NT2/D1 (cell line): Measurements from ENCODE around the gene CEP89.

ENCODE experiments used
- DNase-seq: peaks from one replicate; pipeline ENCODE4 v3.0.0-alpha.2; 2011; ENCODE audit warnings: low read depth, low spot score
- H3K27me3 ChIP-seq: 2 replicates; pipeline ENCODE4 v1.6.0; 2011; ENCODE audit warnings: mild to moderate bottlenecking; ENCODE audit not compliant: insufficient read length, insufficient read depth
- H3K36me3 ChIP-seq: 2 replicates; pipeline ENCODE4 v1.6.1; 2011; ENCODE audit warnings: mild to moderate bottlenecking, low read length, mixed read lengths; ENCODE audit not compliant: insufficient read depth, insufficient read length
- H3K4me1 ChIP-seq: 2 replicates; pipeline ENCODE4 v1.5.1; 2011; ENCODE audit not compliant: insufficient read depth, insufficient read length
- H3K4me3 ChIP-seq: 2 replicates; pipeline ENCODE4 v1.5.1; 2011; ENCODE audit warnings: low read depth; ENCODE audit not compliant: insufficient read length
- H3K9ac ChIP-seq: 2 replicates; pipeline ENCODE4 v1.6.0; 2011; ENCODE audit warnings: low read depth; ENCODE audit not compliant: insufficient read length
- H3K9me3 ChIP-seq: 2 replicates; pipeline ENCODE4 v1.5.1; 2011; ENCODE audit warnings: mild to moderate bottlenecking, low read length; ENCODE audit not compliant: insufficient read depth
- SUZ12 ChIP-seq: IDR thresholded peaks from 2 replicates; pipeline ENCODE4 v1.6.1; 2011; ENCODE audit not compliant: insufficient read length, insufficient read depth; ENCODE audit errors: extremely low read depth
- YY1 ChIP-seq: IDR thresholded peaks from 2 replicates; pipeline ENCODE4 v1.6.1; 2011; ENCODE audit not compliant: insufficient read length, insufficient read depth
- ZNF274 ChIP-seq: IDR thresholded peaks from 2 replicates; pipeline ENCODE4 v1.6.1; 2011; ENCODE audit warnings: mild to moderate bottlenecking, low read depth, low read length

The CEP89 gene

DNA sequence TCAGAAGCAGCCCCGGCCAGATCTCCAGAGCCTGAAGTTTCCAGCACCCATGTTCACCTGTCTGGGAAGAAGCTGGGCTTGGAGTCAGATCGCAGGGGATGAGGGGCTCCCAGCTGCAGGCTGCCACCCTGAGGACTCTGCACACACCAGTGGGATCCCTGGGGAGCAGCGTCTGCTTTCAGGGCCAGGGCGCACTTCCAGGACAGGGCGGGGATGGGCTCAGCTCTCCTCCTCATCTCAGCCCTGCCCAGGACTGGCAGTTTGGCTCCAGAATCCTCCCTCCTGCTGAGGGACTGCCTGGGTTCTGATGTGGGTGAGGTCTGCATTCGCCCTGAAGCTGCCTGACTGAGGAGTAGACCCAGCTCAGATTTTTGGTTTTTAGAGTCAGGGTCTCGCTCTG is 105.7 kb downstream of the CEP89 start:
- Histone ChIP-seq H3K4me1 (peaks cover 6% of the 10 kb centered on the region), H3K27me3 (no peaks in the 10 kb centered on the region), H3K36me3 (no peaks in the 10 kb centered on the region), H3K4me3 (no peak overlapping the region), H3K9ac (no peak overlapping the region), H3K9me3 (no peaks in the 10 kb centered on the region)
- no peak for DNase-seq
- TF ChIP-seq YY1 (no peak), SUZ12 (no peak), ZNF274 (no peak)

DNA sequence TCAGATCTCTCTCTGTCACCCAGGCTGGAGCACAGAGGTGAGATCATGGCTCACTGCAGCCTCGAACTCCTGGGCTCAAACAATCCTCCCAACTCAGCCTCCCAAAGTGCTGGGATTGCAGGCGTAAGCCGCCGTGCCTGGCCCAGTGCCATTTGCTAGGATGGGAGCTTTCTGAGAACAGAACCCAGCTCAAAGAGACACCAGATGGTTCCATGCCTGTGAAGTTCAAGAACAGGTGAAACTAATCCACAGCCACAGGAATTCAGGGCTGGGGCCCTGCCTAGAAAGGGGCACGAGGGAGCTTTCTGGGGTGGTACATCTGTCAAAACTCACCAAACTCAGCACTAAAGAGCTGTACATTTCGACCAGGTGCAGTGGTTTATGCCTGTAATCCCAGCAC is 106.4 kb downstream of the CEP89 start:
- Histone ChIP-seq H3K9ac (no peak overlapping the region), H3K9me3 (no peaks in the 10 kb centered on the region), H3K27me3 (no peaks in the 10 kb centered on the region), H3K36me3 (no peaks in the 10 kb centered on the region), H3K4me1 (peaks cover 6% of the 10 kb centered on the region), H3K4me3 (no peak overlapping the region)
- no peak for DNase-seq
- TF ChIP-seq ZNF274 (no peak), SUZ12 (no peak), YY1 (no peak)

DNA sequence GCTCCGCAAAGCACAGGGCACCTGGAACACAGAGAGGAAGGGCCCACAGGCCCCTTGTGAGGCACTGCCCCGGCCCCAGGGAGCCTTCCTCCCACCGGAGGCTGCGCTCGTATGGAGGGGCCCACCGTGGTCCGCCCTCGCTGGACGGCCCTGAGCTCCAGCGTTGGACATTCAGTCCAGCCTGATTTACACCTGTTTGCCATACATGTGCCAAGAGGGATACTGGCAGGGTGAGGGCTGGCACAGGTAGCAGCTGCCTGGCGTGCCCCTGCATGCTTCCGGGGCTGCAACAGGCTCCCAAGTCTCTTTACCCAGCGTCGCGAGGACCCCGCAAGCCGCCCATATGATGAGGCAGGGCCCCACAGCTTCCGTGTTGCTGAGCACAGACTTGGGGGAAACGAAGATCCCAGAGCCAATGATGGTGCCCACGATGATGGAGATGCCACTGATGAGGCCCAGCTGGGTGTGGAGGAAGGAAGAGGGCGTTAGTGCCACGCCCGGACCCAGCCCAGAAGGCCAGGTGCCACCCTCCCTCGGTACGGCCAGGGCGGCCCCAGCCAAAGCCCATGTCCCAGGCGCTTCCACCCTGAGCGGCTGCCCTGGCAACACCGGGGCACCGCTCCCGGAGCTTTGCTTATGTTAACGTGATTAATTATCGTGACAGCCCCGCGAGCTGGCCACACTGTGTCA is 107.3 kb downstream of the CEP89 start:
- Histone ChIP-seq H3K9ac (no peak overlapping the region), H3K4me3 (no peak overlapping the region), H3K27me3 (no peaks in the 10 kb centered on the region), H3K9me3 (no peaks in the 10 kb centered on the region), H3K4me1 (peaks cover 6% of the 10 kb centered on the region), H3K36me3 (no peaks in the 10 kb centered on the region)
- no peak for TF ChIP-seq SUZ12
- TF ChIP-seq ZNF274: no peak
- no peak for TF ChIP-seq YY1
- DNase-seq: no peak

- H3K27me3 ChIP-seq: no peaks in the 10 kb centered on the region
- no peaks in the 10 kb centered on the region for H3K9me3 ChIP-seq
- no peak overlapping the region for H3K9ac ChIP-seq
- H3K4me1 ChIP-seq: peaks cover 6% of the 10 kb centered on the region
- no peak for DNase-seq
- H3K36me3 ChIP-seq: no peaks in the 10 kb centered on the region
- TF ChIP-seq YY1 (no peak), ZNF274 (no peak), SUZ12 (no peak)
- H3K4me3 ChIP-seq: no peak overlapping the region
These were observed 107.9 kb downstream of the CEP89 start for GRCh38 chr19:32863841-32864240.

DNA sequence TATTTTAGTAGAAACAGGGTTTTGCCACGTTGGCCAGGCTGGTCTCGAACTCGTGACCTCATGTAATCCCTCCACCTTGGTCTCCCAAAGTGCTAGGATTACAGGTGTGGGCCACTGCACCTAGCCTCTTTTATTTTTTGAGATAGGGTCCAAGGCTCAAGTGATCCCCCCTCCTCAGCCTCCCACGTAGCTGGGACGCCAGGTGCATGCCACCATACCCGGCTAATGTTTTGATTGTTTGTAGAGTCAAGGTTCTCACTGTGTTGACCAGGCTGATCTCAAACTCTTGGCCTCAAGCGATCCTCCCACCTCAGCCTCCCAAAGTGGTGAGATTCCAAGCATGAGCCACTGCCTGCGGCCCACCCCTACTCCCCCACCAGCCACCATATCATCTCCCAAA is 108.5 kb downstream of the CEP89 start:
- Histone ChIP-seq H3K27me3 (no peaks in the 10 kb centered on the region), H3K9ac (no peak overlapping the region), H3K9me3 (no peaks in the 10 kb centered on the region), H3K36me3 (no peaks in the 10 kb centered on the region), H3K4me3 (no peak overlapping the region), H3K4me1 (peaks cover 3% of the 10 kb centered on the region)
- TF ChIP-seq SUZ12 (no peak), YY1 (no peak), ZNF274 (no peak)
- DNase-seq: no peak

DNA sequence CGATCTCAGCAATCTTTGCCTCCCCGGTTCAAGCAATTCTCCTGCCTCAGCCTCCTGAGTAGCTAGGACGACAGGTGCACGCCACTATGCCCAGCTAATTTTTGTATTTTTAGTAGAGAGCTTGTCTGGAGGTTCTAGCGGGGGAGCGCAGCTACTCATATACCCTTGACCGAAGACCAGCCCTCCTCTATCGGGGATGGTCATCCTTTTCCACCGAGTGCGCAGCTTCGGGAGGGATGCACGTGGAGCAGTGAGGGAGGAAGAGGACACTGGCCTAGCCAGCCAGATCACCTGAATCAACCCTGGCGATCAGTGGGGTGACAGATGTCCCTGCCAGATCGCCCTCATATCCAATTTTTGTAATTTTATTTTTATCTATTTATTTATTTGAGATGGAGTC is 109.0 kb downstream of the CEP89 start:
- Histone ChIP-seq H3K4me3 (no peak overlapping the region), H3K36me3 (no peaks in the 10 kb centered on the region), H3K9me3 (no peaks in the 10 kb centered on the region), H3K9ac (no peak overlapping the region), H3K27me3 (no peaks in the 10 kb centered on the region), H3K4me1 (peaks cover 2% of the 10 kb centered on the region)
- TF ChIP-seq ZNF274 (no peak), YY1 (no peak), SUZ12 (no peak)
- DNase-seq: no peak

GRCh38 chr19:32862173-32862572 is 109.6 kb downstream of the CEP89 start:
- TF ChIP-seq SUZ12 (no peak), YY1 (no peak), ZNF274 (no peak)
- Histone ChIP-seq H3K4me3 (no peak overlapping the region), H3K9me3 (no peaks in the 10 kb centered on the region), H3K27me3 (no peaks in the 10 kb centered on the region), H3K9ac (no peak overlapping the region), H3K36me3 (no peaks in the 10 kb centered on the region), H3K4me1 (peaks cover 2% of the 10 kb centered on the region)
- DNase-seq: no peak

GRCh38 chr19:32861596-32861995 is 110.2 kb downstream of the CEP89 start:
- H3K4me1 ChIP-seq: no peaks in the 10 kb centered on the region
- no peak for DNase-seq

More at GRCh38 chr19:32861596-32861995, 110.2 kb downstream of the CEP89 start:
- Histone ChIP-seq H3K9ac (no peak overlapping the region), H3K27me3 (no peaks in the 10 kb centered on the region), H3K9me3 (no peaks in the 10 kb centered on the region), H3K4me3 (no peak overlapping the region), H3K36me3 (no peaks in the 10 kb centered on the region)
- TF ChIP-seq ZNF274 (no peak), YY1 (no peak), SUZ12 (no peak)
